ENCODE results near the gene NRDE2. TPM values are rescaled to one million over a fixed set of nuclear protein-coding genes. Genes with fewer than 3 reads are reported as not detected.
"Not testable (repeated sequence)": the region's sequence is repeated elsewhere in the genome, so short reads cannot be mapped to it uniquely, and the experiment has no call there.

NRDE2 gene
- total and polyA plus RNA-seq, 7 donors = 5.8 to 21.8 (median 11.0) TPM

DNA sequence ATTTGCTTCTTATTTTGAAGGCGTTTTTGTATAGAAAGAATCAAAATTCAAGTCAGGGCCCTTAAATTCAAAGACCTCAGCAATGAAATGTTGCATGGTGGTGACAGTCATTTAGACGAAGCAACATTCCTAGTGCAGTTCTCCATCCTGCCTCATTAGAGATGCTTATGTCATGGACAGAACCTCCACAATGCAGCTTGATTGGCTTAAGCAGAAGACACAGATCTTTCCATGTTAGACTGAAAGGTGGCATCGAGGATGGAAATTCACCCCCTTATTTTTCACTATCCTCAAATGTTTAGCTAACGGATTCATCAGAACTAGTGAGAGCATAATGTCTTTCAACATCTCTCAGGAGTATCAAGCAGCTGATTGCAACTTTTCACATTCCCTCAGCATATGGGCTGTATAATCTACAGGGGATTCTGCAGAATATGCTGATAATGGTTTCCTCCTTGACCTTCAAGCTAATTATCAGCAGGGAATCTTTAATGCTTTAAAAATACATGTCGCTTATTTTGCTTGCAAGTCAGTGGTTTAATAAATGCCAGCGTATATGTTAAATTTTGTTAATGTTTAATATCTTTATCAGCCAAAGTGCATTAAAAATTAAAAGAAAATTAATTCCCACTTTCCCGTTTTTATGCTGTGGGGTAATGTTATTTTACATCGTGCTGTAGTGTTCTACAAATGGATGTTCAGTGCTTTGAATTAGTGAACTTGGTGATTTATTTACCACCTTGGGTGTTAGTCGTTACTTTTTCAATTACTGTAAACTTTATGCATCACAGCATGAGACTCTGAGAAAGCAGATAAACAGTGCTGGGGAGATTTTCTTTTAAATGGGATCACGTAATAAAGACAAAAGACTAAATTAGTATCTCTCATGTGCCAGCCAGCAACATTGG lies 12.8 kb upstream of the NRDE2 start:
- Histone ChIP-seq H3K27me3 (ENCODE audit: insufficient read depth in 3 of 3, low read length in 2 of 3) (no peaks in the 10 kb centered on the region), H3K4me1 (no peaks in the 10 kb centered on the region), H3K4me3 (no peak overlapping the region), H3K36me3 (ENCODE audit: insufficient read depth in 1 of 2, low read depth in 1 of 2) (no peaks in the 10 kb centered on the region), H3K9me3 (no peaks in the 10 kb centered on the region), H3K27ac (no peak overlapping the region)
- TF ChIP-seq, protein P1, sequence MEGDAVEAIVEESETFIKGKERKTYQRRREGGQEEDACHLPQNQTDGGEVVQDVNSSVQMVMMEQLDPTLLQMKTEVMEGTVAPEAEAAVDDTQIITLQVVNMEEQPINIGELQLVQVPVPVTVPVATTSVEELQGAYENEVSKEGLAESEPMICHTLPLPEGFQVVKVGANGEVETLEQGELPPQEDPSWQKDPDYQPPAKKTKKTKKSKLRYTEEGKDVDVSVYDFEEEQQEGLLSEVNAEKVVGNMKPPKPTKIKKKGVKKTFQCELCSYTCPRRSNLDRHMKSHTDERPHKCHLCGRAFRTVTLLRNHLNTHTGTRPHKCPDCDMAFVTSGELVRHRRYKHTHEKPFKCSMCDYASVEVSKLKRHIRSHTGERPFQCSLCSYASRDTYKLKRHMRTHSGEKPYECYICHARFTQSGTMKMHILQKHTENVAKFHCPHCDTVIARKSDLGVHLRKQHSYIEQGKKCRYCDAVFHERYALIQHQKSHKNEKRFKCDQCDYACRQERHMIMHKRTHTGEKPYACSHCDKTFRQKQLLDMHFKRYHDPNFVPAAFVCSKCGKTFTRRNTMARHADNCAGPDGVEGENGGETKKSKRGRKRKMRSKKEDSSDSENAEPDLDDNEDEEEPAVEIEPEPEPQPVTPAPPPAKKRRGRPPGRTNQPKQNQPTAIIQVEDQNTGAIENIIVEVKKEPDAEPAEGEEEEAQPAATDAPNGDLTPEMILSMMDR (IDR thresholded peaks at IDR 0.05) = no peak
- intact Hi-C loops (cut with DNase I) = no loop called here
- ATAC-seq (no peak), DNase-seq (no peak)
- WGBS, 3 donors = 65 to 67% (median 67%) methylated on average over 10 of the region's 10 CpGs

GRCh38 chr14:90342327-90342726 lies 10.6 kb upstream of the NRDE2 start:
- no peak for DNase-seq
- 48 to 62% (median 56%) methylated on average over 4 of the region's 4 CpGs for WGBS, 3 donors

DNA sequence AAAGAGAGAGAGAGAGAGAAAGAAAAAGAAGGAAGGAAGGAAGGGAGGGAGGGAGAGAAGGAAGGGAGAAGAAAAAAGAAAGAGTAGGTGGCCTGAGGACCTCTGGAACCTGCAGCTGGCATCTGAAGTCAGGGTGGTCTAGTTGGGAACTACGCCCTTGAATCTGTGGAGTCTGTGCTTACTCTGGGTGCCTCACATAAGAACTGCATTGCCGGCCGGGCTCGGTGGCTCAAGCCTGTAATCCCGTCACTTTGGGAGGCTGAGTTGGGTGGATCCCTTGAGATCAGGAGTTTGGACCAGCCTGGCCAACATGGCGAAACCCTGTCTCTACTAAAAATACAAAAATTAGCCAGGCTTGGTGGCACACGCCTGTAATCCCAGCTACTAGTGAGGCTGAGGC lies 10.0 kb upstream of the NRDE2 start:
- intact Hi-C loops (cut with DNase I) = no loop called here
- Histone ChIP-seq H3K4me3 (no peak overlapping the region), H3K4me1 (no peaks in the 10 kb centered on the region), H3K9me3 (no peaks in the 10 kb centered on the region), H3K27ac (no peak overlapping the region), H3K27me3 (ENCODE audit: insufficient read depth in 3 of 3, low read length in 2 of 3) (peaks cover 0 to 11% (median 0%) of the 10 kb centered on the region in 3 donors), H3K36me3 (ENCODE audit: insufficient read depth in 1 of 2, low read depth in 1 of 2) (no peaks in the 10 kb centered on the region)
- WGBS, 3 donors = 43 to 54% (median 50%) methylated on average over 7 of the region's 7 CpGs
- no peak for DNase-seq
- ATAC-seq = no peak
- TF ChIP-seq, protein P1 (IDR thresholded peaks at IDR 0.05) = no peak

More at GRCh38 chr14:90342327-90342726, 10.6 kb upstream of the NRDE2 start:
- intact Hi-C loops (cut with DNase I) = no loop called here
- TF ChIP-seq, protein P1 (IDR thresholded peaks at IDR 0.05) = no peak
- no peak overlapping the region for H3K4me3 ChIP-seq
- H3K36me3 ChIP-seq (ENCODE audit: insufficient read depth in 1 of 2, low read depth in 1 of 2) = no peaks in the 10 kb centered on the region
- peaks cover 0 to 11% (median 0%) of the 10 kb centered on the region in 3 donors for H3K27me3 ChIP-seq (ENCODE audit: insufficient read depth in 3 of 3, low read length in 2 of 3)
- ATAC-seq = no peak
- no peaks in the 10 kb centered on the region for H3K9me3 ChIP-seq
- no peaks in the 10 kb centered on the region for H3K4me1 ChIP-seq
- no peak overlapping the region for H3K27ac ChIP-seq

DNA sequence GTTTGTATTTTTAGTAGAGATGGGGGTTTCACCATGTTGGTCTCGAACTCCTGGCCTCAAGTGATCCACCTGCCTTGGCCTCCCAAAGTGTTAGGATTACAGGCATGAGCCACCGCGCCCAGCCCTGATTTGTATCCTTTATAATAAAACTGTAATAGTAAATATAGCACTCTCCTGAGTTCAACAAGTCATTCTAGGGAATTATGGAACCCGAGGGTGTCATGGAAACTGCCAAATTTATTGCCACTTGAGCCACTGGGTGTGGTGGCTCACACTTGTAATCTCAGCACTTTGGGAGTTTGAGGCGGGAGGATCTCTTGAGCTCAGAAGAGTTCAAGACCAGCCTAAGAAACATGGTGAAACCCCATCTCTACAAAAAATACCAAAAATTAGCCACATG lies 9.5 kb upstream of the NRDE2 start:
- H3K27me3 ChIP-seq (ENCODE audit: insufficient read depth in 3 of 3, low read length in 2 of 3) = peaks cover 0 to 15% (median 0%) of the 10 kb centered on the region in 3 donors
- intact Hi-C loops (cut with DNase I); H3K4me3 ChIP-seq; H3K9me3 ChIP-seq; H3K36me3 ChIP-seq (ENCODE audit: insufficient read depth in 1 of 2, low read depth in 1 of 2); H3K4me1 ChIP-seq; DNase-seq; ATAC-seq; H3K27ac ChIP-seq: not testable (repeated sequence)
- WGBS, 3 donors = 66 to 73% (median 70%) methylated on average over 5 of the region's 5 CpGs

DNA sequence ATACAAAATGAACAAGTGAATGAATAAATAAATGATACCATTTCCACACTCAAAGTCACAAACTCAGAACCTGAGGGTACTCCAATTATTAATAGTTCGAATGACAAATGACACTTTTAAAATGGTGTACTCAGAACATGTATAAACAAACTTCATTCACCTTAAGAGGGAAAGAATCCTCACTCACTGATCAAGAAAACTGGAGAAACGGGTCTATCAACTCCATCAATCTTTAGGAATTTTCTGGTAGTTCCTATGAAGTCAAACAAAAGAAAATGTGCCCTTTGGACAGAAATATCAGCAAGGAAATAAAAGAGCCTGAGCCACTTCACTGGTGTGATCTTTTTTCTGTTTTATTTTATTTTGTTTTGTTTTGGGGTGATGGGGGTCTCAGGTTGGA lies 5.2 kb upstream of the NRDE2 start:
- Histone ChIP-seq H3K27me3 (ENCODE audit: insufficient read depth in 3 of 3, low read length in 2 of 3) (peaks cover 0 to 25% (median 0%) of the 10 kb centered on the region in 3 donors), H3K36me3 (ENCODE audit: insufficient read depth in 1 of 2, low read depth in 1 of 2) (no peaks in the 10 kb centered on the region), H3K4me1 (peaks cover 4% of the 10 kb centered on the region), H3K27ac (no peak overlapping the region), H3K4me3 (no peak overlapping the region), H3K9me3 (no peaks in the 10 kb centered on the region)
- DNase-seq (no peak), ATAC-seq (no peak)
- WGBS, 3 donors = 66 to 83% (median 70%) methylated on average over 2 of the region's 2 CpGs
- intact Hi-C loops (cut with DNase I) = no loop called here
- TF ChIP-seq, protein P1 (IDR thresholded peaks at IDR 0.05) = no peak

Measured in psoas muscle (tissue), 8 donors.